Neural cell (in vitro differentiated cells): Measurements from ENCODE around the gene ICA1. TPM values are rescaled to one million over a fixed set of nuclear protein-coding genes. Genes with fewer than 3 reads are reported as not detected.

Experiments
- H2AFZ ChIP-seq: fragments of 200-600, 300-800 bp; sonication (generic), shearing (Covaris generic); 2 replicates; pipeline ENCODE4 v1.6.0; 2014; ENCODE audit warnings: low read depth, mild to moderate bottlenecking, antibody characterized with exemption, low read length, moderate library complexity
- H3F3A ChIP-seq: fragments of 200-600 bp; shearing (Covaris generic); 2 replicates; pipeline ENCODE4 v1.6.1; 2016; ENCODE audit warnings: mild to moderate bottlenecking, moderate library complexity, mixed read lengths, antibody characterized with exemption, low read length; ENCODE audit not compliant: insufficient read depth, poor library complexity, severe bottlenecking
- H3K27ac ChIP-seq: fragments of 200-600, 300-800 bp; sonication (generic), shearing (Covaris generic); 2 replicates; pipeline ENCODE4 v1.5.1; 2014; ENCODE audit warnings: mild to moderate bottlenecking, low read length, moderate library complexity
- H3K27me3 ChIP-seq: fragments of 300-800, 200-600 bp; sonication (generic), shearing (Covaris generic); 2 replicates; pipeline ENCODE4 v1.6.0; 2014; ENCODE audit warnings: mild to moderate bottlenecking, low read depth, low read length, moderate library complexity; ENCODE audit not compliant: insufficient read depth
- H3K36me3 ChIP-seq: fragments of 300-800, 200-600 bp; sonication (generic), shearing (Covaris generic); 2 replicates; pipeline ENCODE4 v1.5.1; 2014; ENCODE audit warnings: mild to moderate bottlenecking, antibody characterized with exemption, low read length, moderate library complexity; ENCODE audit not compliant: insufficient read depth
- H3K4me2 ChIP-seq: fragments of 300-800, 200-600 bp; sonication (generic), shearing (Covaris generic); 2 replicates; pipeline ENCODE4 v1.6.0; 2014; ENCODE audit warnings: mild to moderate bottlenecking, low read length
- H3K4me3 ChIP-seq: fragments of 300-800, 200-600 bp; sonication (generic), shearing (Covaris generic); 2 replicates; pipeline ENCODE4 v1.5.1; 2014; ENCODE audit warnings: mild to moderate bottlenecking, low read length, moderate library complexity
- H3K79me2 ChIP-seq: fragments of 200-600 bp; shearing (Covaris generic); replicated peaks from 2 replicates; pipeline ENCODE4 v1.6.0; 2014; ENCODE audit warnings: mild to moderate bottlenecking, low read length, moderate library complexity; ENCODE audit not compliant: insufficient read depth
- H3K9ac ChIP-seq: fragments of 300-800, 200-600 bp; sonication (generic), shearing (Covaris generic); 2 replicates; pipeline ENCODE4 v1.6.1; 2016; ENCODE audit warnings: mild to moderate bottlenecking, low read length, mixed read lengths
- H3K9me2 ChIP-seq: fragments of 200-600 bp; shearing (Covaris generic); 2 replicates; pipeline ENCODE4 v1.6.1; 2016; ENCODE audit warnings: mild to moderate bottlenecking, low read length, mixed read lengths; ENCODE audit not compliant: insufficient read depth
- H3K9me3 ChIP-seq: fragments of 200-600, 300-800 bp; sonication (generic), shearing (Covaris generic); 2 replicates; pipeline ENCODE4 v1.6.1; 2016; ENCODE audit warnings: mild to moderate bottlenecking, mixed run types, low read length, moderate library complexity, mixed read lengths
- H4K20me1 ChIP-seq: fragments of 200-600 bp; shearing (Covaris generic); 2 replicates; pipeline ENCODE4 v1.6.1; 2016; ENCODE audit warnings: mild to moderate bottlenecking, mixed run types; ENCODE audit not compliant: insufficient read depth
- CTCF ChIP-seq: fragments of 450-650 bp; IDR thresholded peaks from 2 replicates; pipeline ENCODE4 v1.5.1; 2014; ENCODE audit warnings: antibody characterized with exemption, mild to moderate bottlenecking, moderate library complexity; ENCODE audit not compliant: poor library complexity, severe bottlenecking
- EP300 ChIP-seq: fragments of 450-650 bp; conservative IDR thresholded peaks from 2 replicates; pipeline ENCODE4 v1.6.1; 2014; ENCODE audit warnings: antibody characterized with exemption, mild to moderate bottlenecking, moderate library complexity; ENCODE audit not compliant: poor library complexity, severe bottlenecking
- EZH2 ChIP-seq: fragments of 200-600, 300-800 bp; shearing (Covaris generic), sonication (generic); IDR thresholded peaks from 2 replicates; pipeline ENCODE4 v1.6.1; 2014; ENCODE audit warnings: antibody characterized with exemption, low read length, borderline replicate concordance, mild to moderate bottlenecking; ENCODE audit not compliant: insufficient read depth, poor library complexity, severe bottlenecking
- MXI1 ChIP-seq: fragments of 450-650 bp; conservative IDR thresholded peaks from 2 replicates; pipeline ENCODE4 v1.6.1; 2014; ENCODE audit warnings: antibody characterized with exemption, mild to moderate bottlenecking; ENCODE audit not compliant: poor library complexity, severe bottlenecking
- POLR2AphosphoS5 ChIP-seq: IDR thresholded peaks from 2 replicates; pipeline ENCODE4 v1.6.1; 2012
- RAD21 ChIP-seq: fragments of 450-650 bp; conservative IDR thresholded peaks from 2 replicates; pipeline ENCODE4 v1.6.1; 2014; ENCODE audit warnings: antibody characterized with exemption, mild to moderate bottlenecking, moderate library complexity
- REST ChIP-seq: IDR thresholded peaks from 2 replicates; pipeline ENCODE4 v1.6.1; 2012; ENCODE audit warnings: borderline replicate concordance
- SMC3 ChIP-seq: fragments of 450-650 bp; conservative IDR thresholded peaks from 2 replicates; pipeline ENCODE4 v1.6.1; 2014; ENCODE audit warnings: antibody characterized with exemption, mild to moderate bottlenecking, moderate library complexity; ENCODE audit not compliant: poor library complexity
- TAF1 ChIP-seq: IDR thresholded peaks from 2 replicates; pipeline ENCODE4 v1.6.1; 2012; ENCODE audit warnings: low read depth
- polyA plus RNA-seq: library from polyadenylated mRNA; depleted of rRNA; stranded (reverse); fragments of >200 nt; gene quantifications from 2 replicates; pipeline ENCODE4 v1.2.3, GENCODE V29; 2014

ICA1 gene
- polyA plus RNA-seq, 1 donor from 2014 or later = 18.6 TPM

GRCh38 chr7:8125680-8126444 is 136.1 kb downstream of the ICA1 start:
- Histone ChIP-seq H3K27ac (no peak overlapping the region), H3F3A (no peaks in the 10 kb centered on the region), H3K79me2 (no peaks in the 10 kb centered on the region), H3K27me3 (no peaks in the 10 kb centered on the region), H3K4me2 (no peak overlapping the region), H3K9ac (no peak overlapping the region), H3K4me3 (no peak overlapping the region), H2AFZ (no peak overlapping the region), H3K9me2 (no peaks in the 10 kb centered on the region), H4K20me1 (no peaks in the 10 kb centered on the region), H3K9me3 (no peaks in the 10 kb centered on the region), H3K36me3 (no peaks in the 10 kb centered on the region)
- TF ChIP-seq CTCF (no peak), EZH2 (no peak), MXI1 (no peak), POLR2AphosphoS5 (no peak), TAF1 (no peak)

GRCh38 chr7:8121243-8121642 is 140.7 kb downstream of the ICA1 start:
- H3K27me3 ChIP-seq = no peaks in the 10 kb centered on the region
- H3K27ac ChIP-seq = peak overlapping the region; percentile 80
- TF ChIP-seq REST = peak; percentile 96
- TF ChIP-seq TAF1 = no peak
- TF ChIP-seq MXI1 = peak; percentile 17
- no peak for TF ChIP-seq CTCF
- peak; percentile 86 for TF ChIP-seq EP300
- no peak for TF ChIP-seq EZH2
- TF ChIP-seq POLR2AphosphoS5 = peak; percentile 78
- TF ChIP-seq SMC3 = no peak
- peak; percentile 30 for TF ChIP-seq RAD21

More at GRCh38 chr7:8121243-8121642, 140.7 kb downstream of the ICA1 start:
- no peaks in the 10 kb centered on the region for H3K36me3 ChIP-seq
- peak overlapping the region; percentile 29 for H3K9ac ChIP-seq
- peak overlapping the region; percentile 30 for H3K4me3 ChIP-seq
- no peaks in the 10 kb centered on the region for H4K20me1 ChIP-seq
- H3F3A ChIP-seq = no peaks in the 10 kb centered on the region
- no peak overlapping the region for H3K4me2 ChIP-seq
- H3K9me2 ChIP-seq = no peaks in the 10 kb centered on the region
- no peak overlapping the region for H2AFZ ChIP-seq
- H3K9me3 ChIP-seq = no peaks in the 10 kb centered on the region
- no peaks in the 10 kb centered on the region for H3K79me2 ChIP-seq
